Subcutaneous adipose tissue (tissue), 4 donors: ENCODE measurements around the gene GAS2L3. TPM values are rescaled to one million over a fixed set of nuclear protein-coding genes. Genes with fewer than 3 reads are reported as not detected.

Experiments
- total RNA-seq, 4 donors: library from RNA; depleted of rRNA; stranded (reverse); fragments of >200 nt; gene quantifications; one replicate each; pipeline ENCODE4 v1.1.0, GENCODE V29; 2016
- TF ChIP-seq, protein P1 (sequence below): fragments of 450-650 bp; IDR thresholded peaks from one replicate; pipeline ENCODE4 v1.5.1; 2016; ENCODE audit warnings: low read depth, mild to moderate bottlenecking, control low read depth, antibody characterized with exemption, moderate library complexity

The GAS2L3 gene
- total RNA-seq, 4 donors from 2014 or later: 4.0 to 27.0 (median 11.0) TPM

- TF ChIP-seq, protein P1, sequence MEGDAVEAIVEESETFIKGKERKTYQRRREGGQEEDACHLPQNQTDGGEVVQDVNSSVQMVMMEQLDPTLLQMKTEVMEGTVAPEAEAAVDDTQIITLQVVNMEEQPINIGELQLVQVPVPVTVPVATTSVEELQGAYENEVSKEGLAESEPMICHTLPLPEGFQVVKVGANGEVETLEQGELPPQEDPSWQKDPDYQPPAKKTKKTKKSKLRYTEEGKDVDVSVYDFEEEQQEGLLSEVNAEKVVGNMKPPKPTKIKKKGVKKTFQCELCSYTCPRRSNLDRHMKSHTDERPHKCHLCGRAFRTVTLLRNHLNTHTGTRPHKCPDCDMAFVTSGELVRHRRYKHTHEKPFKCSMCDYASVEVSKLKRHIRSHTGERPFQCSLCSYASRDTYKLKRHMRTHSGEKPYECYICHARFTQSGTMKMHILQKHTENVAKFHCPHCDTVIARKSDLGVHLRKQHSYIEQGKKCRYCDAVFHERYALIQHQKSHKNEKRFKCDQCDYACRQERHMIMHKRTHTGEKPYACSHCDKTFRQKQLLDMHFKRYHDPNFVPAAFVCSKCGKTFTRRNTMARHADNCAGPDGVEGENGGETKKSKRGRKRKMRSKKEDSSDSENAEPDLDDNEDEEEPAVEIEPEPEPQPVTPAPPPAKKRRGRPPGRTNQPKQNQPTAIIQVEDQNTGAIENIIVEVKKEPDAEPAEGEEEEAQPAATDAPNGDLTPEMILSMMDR: no peak
These were observed 29.3 kb upstream of the GAS2L3 start for GRCh38 chr12:100544165-100544564.

GRCh38 chr12:100545092-100545491 is 28.4 kb upstream of the GAS2L3 start:
- TF ChIP-seq, protein P1: no peak

- TF ChIP-seq, protein P1: no peak
These were observed 19.5 kb upstream of the GAS2L3 start for GRCh38 chr12:100553936-100554335.

DNA sequence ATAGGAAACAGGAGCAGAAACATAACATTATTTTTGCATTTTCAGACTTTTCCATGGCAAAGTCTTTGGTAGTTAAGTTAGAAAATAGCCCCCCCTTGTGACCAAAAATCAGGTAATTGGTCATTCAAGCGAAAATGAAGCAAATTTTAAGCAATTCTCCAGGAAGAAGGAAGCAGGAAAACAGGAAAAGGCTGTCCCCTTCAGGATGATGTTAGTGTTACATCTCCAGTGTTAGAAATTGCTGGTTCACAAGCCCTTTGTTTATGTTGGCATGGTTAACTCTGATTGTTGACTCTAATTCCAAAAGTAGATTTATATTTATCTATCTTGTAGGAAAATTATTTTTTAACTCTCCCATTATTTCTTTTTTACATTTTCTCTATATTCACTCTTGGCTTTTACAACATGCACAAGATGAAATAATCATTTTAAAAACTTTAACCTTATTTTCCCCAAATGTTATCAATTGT is 18.8 kb upstream of the GAS2L3 start:
- TF ChIP-seq, protein P1: no peak

DNA sequence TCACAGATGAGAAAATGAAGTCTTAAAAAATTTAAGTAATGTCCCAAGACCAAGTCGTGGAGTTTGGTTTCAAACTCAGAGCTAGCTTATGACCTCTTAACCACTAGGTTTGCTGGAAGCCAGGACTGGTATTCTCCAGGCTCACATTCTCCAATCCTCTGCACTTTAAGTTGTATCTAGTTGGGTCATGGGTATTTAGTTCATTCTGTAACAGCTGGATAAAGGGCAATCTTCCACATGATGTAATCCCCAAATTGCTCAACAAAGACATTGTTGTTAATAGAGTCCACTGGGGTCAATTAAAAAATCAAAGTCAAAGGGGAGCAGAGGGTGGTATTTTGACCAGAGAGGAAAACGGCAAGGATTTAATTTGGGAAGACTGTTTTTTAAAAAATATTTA is 17.8 kb upstream of the GAS2L3 start:
- TF ChIP-seq, protein P1: no peak

DNA sequence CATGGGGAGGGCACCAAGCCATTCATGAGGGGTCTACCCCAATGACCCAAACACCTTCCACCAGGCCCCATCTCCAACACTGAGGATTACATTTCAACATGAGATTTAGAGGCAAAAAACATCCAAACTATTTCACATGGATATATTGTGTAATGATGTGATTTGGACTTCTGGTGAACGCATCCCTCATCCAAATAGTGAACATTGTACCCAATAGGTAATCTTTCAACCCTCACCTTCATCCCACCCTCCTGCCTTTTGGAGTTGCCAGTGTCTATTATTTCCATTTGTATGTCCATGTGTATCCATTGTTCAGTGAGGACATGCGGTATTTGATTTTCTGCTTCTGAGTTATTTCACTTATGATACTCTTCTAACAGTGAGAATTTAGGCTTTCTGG is 16.1 kb upstream of the GAS2L3 start:
- TF ChIP-seq, protein P1: no peak

DNA sequence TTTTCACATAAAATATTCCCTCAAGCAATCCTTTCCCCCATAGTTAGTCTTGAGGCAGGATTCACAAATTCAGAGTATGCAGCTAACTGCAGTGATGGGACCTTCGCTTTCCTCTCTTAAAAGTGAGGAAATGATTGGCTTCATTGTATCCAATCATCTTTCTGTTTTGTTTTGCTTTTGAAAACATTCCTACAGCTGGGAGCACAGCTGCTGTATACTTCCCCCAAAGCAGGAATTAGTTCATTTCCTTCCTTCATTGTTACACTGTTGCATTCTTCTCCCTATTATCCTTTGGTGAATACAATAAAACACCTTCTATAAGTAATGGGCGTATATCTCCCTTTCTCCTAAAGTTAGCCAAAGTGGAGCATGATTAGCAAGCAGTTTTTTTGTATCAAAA is 9.4 kb upstream of the GAS2L3 start:
- TF ChIP-seq, protein P1: no peak
